Measurements from ENCODE around the gene MYO1D.

DNA sequence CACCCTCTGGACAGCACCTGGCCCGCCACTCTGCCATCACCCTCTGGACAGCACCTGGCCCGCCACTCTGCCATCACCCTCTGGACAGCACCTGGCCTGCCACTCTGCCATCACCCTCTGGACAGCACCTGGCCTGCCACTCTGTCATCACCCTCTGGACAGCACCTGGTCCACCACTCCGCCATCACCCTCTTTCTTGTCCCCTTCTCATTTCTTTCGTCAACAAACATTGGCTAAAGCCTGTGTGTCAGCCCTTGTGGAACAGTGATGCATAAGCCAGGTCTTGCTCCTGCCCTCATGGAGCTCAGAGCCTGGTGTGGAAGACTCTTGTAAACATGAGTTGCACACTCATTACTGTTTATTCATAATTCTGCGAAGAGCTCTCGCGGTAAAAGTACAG, 358.9 kb downstream of the MYO1D start:
- TF ChIP-seq, protein P1, sequence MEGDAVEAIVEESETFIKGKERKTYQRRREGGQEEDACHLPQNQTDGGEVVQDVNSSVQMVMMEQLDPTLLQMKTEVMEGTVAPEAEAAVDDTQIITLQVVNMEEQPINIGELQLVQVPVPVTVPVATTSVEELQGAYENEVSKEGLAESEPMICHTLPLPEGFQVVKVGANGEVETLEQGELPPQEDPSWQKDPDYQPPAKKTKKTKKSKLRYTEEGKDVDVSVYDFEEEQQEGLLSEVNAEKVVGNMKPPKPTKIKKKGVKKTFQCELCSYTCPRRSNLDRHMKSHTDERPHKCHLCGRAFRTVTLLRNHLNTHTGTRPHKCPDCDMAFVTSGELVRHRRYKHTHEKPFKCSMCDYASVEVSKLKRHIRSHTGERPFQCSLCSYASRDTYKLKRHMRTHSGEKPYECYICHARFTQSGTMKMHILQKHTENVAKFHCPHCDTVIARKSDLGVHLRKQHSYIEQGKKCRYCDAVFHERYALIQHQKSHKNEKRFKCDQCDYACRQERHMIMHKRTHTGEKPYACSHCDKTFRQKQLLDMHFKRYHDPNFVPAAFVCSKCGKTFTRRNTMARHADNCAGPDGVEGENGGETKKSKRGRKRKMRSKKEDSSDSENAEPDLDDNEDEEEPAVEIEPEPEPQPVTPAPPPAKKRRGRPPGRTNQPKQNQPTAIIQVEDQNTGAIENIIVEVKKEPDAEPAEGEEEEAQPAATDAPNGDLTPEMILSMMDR (IDR thresholded peaks at IDR 0.05), result no peak
- no peak for TF ChIP-seq POLR2A (IDR thresholded peaks at IDR 0.05)
